GM12875 (cell line): Measurements from ENCODE around the gene SH3TC2.

Source experiments
- H3K4me3 ChIP-seq: one replicate; pipeline ENCODE4 v1.5.1; 2011; ENCODE audit warnings: low read depth, low read length, control low read depth
- TF ChIP-seq, protein P1 (sequence below): IDR thresholded peaks from 2 replicates; pipeline ENCODE4 v1.5.1; 2011; ENCODE audit warnings: low read depth, mild to moderate bottlenecking, control low read depth, inconsistent platforms, low read length, moderate library complexity, borderline replicate concordance; ENCODE audit not compliant: insufficient read depth

The SH3TC2 gene

DNA sequence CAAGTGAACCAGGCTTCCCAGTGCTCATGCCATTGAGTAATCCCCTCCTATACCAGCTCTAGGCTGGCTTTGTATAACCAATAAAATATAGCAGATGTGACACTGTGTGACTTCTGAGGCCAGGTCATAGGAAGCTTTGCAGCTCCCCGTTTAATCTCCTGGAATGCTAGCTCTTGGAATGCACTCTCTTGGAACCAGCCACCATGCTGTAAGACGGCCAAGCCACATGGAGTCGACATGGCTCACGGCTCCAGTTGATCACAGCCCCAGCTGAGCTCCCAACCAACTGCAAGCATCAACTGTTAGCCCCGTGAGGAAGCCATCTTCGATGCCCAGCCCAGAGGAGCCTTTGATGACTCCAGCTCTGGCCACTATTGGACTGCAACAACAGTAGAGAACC, 74.5 kb downstream of the SH3TC2 start:
- no peak overlapping the region for H3K4me3 ChIP-seq
- TF ChIP-seq, protein P1, sequence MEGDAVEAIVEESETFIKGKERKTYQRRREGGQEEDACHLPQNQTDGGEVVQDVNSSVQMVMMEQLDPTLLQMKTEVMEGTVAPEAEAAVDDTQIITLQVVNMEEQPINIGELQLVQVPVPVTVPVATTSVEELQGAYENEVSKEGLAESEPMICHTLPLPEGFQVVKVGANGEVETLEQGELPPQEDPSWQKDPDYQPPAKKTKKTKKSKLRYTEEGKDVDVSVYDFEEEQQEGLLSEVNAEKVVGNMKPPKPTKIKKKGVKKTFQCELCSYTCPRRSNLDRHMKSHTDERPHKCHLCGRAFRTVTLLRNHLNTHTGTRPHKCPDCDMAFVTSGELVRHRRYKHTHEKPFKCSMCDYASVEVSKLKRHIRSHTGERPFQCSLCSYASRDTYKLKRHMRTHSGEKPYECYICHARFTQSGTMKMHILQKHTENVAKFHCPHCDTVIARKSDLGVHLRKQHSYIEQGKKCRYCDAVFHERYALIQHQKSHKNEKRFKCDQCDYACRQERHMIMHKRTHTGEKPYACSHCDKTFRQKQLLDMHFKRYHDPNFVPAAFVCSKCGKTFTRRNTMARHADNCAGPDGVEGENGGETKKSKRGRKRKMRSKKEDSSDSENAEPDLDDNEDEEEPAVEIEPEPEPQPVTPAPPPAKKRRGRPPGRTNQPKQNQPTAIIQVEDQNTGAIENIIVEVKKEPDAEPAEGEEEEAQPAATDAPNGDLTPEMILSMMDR, result no peak

DNA sequence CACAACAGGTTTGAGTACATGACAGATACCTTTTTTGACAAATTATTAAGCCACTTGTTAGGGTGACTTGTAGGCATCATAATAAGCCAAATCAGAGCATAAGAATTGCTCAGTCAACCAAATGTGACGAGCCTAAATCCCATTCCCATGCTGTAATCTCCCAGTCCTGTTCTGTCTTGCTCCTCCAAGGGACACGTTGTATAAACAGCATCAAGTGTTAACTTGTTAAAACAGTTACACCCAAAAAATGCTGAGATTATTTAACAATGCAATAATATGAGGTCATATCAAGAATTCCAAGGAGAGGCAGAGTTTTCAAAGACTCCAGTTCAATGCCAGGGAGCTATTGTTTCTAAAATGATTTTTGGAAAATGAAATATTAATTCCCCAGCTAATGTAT, 76.2 kb downstream of the SH3TC2 start:
- no peak overlapping the region for H3K4me3 ChIP-seq
- TF ChIP-seq, protein P1, result no peak

DNA sequence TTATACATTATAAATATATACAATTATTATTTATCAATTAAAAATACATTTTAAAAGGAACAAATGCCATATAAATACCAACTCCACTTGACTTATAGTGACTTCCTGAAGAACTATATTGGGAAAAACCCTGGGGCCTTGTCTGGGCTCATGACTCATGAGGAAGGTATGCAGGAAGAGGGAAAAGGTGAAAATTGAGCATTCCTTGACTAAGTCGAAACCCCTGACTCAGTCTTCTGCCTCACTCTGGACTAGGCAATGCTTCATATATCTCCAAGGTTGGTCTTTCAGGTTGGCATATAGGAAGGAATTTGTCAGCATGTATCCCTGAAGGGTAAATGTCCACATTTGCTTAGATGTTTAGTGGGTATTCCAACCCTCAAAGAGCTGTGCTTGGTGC, 78.5 kb downstream of the SH3TC2 start:
- TF ChIP-seq, protein P1, result no peak
- H3K4me3 ChIP-seq, result no peak overlapping the region

DNA sequence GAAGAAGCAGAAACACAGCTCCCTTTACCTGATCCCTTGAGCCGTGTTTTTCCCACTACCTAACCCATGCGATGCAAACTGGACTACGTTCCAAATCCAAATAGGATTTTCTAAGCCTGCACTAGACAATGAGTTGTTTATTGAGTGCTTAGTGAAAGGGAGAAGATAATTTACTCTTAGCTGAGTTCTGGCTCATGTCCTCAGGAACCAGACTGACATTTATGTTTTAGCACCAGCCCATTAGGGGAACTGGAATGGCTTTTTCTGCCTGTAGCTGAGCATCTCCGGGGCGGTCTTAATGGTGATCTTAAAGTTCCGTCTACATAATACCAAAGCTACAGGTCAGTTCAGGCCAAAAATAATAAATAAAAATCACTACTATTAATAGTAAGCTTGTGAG, 81.5 kb downstream of the SH3TC2 start:
- TF ChIP-seq, protein P1, result no peak

DNA sequence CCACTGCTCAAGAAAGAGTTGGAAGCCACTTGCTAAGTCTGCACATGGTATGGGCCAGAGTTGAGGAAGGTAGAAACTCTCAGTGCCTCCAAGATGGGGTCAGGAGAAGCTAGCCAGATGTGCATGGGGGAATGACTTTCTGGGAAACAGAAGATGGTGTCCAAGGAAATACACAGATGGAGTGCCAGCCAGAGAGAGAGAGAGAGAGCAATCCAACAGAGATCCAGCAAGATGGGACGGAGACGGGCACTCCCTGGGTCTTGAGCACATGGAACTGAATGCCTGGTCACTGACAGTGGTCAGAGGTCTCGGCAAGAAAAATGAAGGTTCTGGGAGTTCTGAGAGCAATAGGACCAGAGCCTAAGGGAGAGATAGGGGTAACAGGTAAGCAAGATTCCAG, 82.1 kb downstream of the SH3TC2 start:
- TF ChIP-seq, protein P1, result no peak
- no peak overlapping the region for H3K4me3 ChIP-seq

More for the DNA sequence above, 81.5 kb downstream of the SH3TC2 start:
- no peak overlapping the region for H3K4me3 ChIP-seq

DNA sequence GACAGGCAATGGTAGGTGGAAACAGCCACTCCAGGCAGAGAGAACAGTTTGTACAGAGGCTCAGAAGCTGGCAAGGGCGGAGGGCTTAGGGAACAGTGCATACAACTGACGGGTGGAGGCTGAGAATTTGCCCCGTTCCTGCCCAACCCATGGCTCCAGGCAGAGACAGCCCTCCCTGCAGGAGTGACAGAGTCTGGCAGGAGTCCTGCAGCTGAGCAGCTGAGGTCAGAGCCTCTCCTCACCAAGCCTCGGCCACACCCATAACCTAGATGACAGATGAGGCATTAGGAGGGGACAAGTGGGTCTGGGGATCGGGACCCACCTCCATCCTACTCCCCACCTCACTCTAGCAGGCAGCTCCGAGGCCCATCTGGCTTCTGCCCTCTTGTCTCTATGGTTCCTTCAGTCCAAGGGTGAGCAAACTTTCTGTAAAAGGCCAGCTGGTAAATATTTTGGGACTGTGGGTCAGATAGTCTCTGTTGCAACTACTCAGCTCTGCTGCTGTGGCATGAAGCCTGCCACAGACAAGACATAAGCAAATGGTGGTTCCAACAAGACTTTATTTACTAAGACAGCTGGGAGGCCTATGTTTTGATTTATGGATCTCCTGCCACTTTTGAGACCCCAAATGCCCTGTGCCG, 83.7 kb downstream of the SH3TC2 start:
- TF ChIP-seq, protein P1, result no peak
- H3K4me3 ChIP-seq, result no peak overlapping the region

DNA sequence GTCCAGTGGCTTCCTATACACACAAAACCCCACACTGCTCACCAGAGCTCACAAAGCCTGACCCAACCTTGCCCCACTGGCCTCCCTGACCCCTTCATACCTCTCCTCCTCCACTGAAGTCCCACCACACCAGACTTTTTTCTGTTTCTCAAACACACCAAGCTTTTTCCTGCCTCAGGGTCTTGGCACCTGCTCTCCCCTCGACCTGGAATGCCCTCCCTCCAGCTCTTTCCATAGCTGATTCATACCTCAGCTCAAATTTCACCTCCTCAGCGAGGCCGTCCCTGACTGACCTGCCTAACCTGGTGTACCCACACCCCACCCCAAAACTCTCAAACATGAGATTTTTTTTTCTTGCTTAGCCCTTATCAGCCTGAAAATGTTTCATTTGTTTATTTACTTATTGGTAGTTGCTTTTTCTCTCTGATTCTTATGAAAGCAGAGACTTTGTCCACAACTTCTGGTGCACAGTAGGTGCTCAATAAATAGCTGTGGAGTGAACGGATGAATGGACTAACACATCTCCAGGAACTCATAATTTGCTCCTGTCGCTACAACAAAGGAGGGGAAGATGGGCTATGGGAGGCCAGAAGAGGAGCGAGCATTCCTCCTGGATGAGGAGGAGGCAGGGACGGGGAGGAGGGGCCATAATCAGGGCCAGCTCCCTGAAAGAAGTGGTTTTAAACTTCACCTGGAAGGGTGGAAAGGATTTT, 84.3 kb downstream of the SH3TC2 start:
- TF ChIP-seq, protein P1, result no peak
- no peak overlapping the region for H3K4me3 ChIP-seq
